GM18907 (cell line): Measurements from ENCODE around the gene CGB2.
"Not testable (repeated sequence)": the region's sequence is repeated elsewhere in the genome, so short reads cannot be mapped to it uniquely, and the experiment has no call there.

ENCODE experiments used
- ATAC-seq: cut with Tn5 transposase; IDR thresholded peaks from one replicate; pipeline ENCODE4 v1.9.1; 2021; ENCODE audit warnings: mild to moderate bottlenecking, moderate library complexity; ENCODE audit not compliant: unreplicated experiment

The CGB2 gene

DNA sequence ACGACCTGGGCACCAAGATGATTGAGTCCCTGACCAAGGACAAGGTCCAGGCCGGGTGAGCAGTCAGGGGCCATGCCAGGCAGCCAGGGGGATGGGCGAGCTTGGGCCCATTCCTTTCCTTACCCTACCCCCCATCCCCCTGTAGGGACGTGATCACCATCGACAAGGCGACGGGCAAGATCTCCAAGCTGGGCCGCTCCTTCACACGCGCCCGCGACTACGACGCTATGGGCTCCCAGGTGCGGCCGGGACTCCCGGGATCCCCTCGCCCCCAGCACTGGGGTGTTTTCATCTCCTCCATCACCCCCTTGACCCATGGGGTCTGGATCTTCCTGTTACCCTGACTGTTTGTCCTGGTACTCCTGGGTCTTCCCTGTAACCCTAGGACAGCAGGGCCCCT is 21.9 kb upstream of the CGB2 start:
- no peak for ATAC-seq

GRCh38 chr19:49010453-49010852 is 21.2 kb upstream of the CGB2 start:
- no peak for ATAC-seq

GRCh38 chr19:49011194-49011593 is 20.5 kb upstream of the CGB2 start:
- no peak for ATAC-seq

- ATAC-seq: no peak
These were observed 17.4 kb upstream of the CGB2 start for GRCh38 chr19:49014123-49014869.

DNA sequence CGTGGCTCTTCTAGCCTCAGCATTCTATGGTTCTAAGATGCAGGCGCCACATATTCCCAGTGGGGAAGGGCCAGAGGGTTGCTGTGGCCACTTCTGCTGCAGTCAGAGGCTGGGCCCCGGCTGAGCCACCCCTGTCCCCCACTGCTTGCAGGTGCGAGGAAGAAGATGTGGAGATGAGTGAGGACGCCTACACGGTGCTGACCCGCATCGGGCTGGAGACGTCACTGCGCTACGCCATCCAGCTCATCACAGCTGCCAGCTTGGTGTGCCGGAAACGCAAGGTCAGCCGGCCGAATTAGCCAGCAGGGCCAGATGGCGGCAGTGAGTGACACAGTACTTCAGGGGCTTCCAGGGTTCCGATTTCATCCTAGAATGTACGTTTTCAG is 16.8 kb upstream of the CGB2 start:
- no peak for ATAC-seq

DNA sequence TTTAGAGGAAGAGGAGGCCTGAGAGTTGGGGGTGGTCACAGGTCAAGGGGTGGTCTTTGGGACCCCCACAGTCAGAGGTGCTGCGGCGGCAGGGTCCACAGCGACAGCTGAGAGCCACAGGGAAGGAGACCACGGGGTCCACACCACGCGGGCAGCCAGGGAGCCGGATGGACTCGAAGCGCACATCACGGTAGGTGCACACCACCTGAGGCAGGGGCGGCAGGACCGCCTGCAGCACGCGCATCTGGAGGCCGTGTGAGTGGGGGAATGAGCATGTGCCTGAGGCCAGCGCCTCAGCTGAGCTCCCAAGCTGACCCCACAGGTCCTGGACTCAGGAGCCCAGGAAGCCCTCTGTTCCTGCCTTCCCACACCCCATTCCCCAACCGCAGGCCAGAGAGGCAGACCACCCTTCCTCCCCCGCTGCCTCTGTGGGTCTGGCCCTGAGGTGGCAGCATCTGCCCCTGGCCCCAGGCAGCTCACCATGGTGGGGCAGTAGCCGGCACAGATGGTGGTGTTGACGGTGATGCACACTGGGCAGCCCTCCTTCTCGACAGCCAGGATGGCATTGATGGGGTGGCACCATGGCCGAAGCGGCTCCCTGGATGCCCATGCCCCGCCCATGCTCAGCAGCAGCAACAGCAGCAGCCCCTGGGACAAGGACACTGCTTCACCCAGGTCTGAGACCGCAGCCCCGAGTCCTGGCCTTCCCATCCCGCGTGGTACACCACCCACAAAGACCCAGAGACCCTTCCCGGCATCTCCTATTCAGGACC is 15.4 kb upstream of the CGB2 start:
- ATAC-seq: no peak

DNA sequence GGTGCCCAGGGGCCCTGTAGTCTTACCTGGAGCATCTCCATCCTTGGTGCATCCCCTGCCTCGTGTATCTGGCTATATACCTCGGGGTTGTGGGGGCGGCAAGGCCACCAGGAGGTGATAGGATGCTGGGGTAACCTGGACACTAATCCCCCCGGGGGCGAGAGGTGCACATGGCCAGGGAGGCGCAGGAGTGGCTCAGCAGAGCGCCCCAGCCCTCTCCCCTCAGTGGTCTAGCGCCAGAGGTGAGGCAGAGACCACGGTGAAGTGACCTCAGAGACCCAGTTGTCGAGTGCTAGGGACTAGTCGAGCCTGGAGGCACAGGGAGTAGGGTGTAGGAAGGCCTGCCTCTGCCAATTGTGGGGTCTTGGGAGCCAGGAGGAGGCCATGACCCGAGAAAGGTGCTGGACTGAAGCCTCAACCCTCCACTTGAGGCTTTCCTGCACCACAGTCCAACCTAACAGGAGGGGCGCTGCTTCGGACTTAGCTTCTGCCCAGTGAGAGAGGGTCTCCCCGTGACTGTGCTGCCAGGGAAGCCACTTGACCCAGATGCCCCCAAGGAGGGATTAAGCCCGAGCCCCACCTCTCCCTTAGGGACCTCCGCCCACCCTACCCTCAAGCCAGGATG is 14.5 kb upstream of the CGB2 start, which contains the start of gene LHB:
LHB (minus strand) TSS at position 51 of the 625 bp plus-strand sequence; CDS start at position 41, 10 bp downstream.
- ATAC-seq: no peak

DNA sequence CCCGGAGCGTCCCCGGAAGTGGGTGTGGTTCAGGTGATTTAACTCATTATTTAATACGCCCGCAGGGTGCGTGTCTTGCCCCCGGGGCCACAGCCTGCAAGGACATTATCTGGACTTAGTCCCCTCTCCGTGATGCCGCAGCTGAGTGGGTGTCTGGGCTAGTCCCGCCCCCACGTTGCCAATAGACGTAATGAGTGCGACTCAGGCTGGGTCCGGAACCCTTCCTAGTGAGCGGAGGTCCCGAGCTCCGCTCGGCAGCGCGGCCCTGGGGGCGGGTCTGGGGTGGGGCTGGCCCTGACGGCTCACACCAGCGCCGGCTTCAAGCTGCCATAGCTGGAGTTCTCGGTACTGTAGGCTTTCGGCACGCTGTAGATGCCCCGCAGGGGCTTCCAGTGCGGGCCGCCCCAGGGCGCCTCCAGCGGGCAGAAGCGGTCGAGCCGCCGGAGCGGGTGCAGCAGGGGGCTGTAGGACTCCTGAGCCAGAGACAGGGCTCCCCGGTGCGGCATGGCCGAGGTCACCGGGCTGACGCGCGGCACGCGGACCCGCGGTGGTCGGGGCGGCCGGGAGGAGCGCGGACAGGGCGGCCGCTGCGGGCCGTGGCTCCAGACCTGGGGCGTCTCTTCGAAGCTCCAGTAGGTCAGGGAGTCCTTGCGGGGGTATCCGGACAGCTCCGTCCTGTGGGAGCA is 13.9 kb upstream of the CGB2 start:
- no peak for ATAC-seq

DNA sequence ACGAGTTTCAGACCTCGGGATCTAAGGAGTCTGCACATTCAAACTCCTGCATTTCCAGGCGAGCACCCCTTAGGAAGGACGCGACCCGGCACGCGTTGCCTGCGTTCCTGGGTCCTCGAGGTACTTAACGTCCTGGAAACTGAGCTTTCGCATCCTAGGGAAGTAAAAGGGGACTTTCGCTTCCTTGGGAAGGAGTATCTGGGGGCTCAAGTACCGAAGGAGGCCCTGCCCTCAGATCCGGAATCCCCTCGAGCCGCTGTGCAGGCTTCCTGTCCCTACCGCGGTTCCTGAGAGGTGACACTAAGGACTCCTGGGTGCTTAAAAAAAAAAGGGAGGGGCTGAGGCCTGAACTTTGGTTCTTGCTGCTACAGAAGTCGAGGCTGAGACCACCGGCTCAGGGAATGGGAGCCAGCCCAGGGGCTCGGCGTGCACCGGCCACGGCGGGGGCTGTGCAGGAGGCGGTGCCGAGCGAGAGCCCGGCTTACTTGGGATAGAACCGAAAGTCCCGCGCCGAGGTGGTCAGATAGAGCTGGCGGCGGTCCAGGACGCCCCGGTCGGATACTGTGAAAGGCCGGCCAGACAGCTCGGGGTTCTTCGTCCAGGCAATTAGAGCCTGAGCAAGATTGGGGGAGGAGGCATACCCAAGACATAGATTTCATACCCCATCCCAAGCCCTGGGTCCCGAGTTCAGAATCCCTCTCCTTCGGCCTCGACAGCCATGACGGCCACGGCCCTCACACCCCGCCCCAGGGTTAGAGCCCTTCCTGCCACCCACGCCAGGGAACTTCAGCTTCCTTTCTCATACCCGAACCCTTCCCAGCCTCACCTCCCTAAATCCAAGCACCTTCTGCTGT is 13.1 kb upstream of the CGB2 start:
- ATAC-seq: not testable (repeated sequence)

- ATAC-seq: no peak
These were observed 12.3 kb upstream of the CGB2 start for GRCh38 chr19:49019242-49019932.

DNA sequence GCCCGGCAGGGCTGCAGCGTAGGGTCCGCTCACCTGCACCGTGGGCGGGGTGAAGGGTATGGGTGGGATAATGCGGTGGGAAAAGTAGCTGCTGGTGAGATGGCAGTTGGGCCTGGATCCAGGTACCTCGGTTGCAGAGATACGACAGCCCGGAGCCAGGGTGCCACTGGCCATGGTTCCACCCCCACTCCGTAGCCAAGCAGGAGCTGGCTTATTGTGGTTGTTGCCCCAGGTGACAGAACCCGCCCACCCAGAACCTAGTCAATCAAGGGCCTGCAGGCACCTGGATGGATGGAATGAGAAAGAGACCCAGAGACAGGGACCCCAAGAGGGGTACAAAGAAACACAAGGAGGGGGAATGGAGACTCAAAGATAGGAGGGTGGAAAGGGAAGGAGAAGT is 11.3 kb upstream of the CGB2 start:
- no peak for ATAC-seq

- no peak for ATAC-seq
These were observed 10.5 kb upstream of the CGB2 start for GRCh38 chr19:49020931-49021895.

- no peak for ATAC-seq
These were observed 9.6 kb upstream of the CGB2 start for GRCh38 chr19:49022116-49022515.

DNA sequence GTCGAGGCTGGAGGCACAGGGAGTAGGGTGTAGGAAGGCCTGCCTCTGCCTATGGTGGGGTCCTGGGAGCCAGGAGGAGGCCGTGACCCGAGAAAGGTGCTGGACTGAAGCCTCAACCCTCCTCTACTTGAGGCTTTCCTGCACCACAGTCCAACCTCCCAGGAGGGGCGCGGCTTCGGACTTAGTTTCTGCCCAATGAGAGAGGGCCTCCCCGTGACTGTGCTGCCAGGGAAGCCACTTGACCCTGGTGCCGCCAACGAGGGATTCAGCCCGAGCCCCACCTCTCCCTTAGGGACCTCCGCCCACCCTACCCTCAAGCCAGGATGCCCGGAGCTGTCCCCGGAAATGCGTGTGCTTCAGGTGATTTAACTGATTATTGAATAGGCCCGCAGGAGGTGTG is 7.5 kb upstream of the CGB2 start, which contains the start of gene CGB3:
CGB3 (minus strand) TSS at position 101 of the 400 bp plus-strand sequence. CDS start 362 bp downstream, outside the sequence.
- ATAC-seq: not testable (repeated sequence)

- not testable (repeated sequence) for ATAC-seq
These were observed 6.6 kb upstream of the CGB2 start for GRCh38 chr19:49025088-49025487.

GRCh38 chr19:49025599-49025998 is 6.1 kb upstream of the CGB2 start:
- ATAC-seq: not testable (repeated sequence)

DNA sequence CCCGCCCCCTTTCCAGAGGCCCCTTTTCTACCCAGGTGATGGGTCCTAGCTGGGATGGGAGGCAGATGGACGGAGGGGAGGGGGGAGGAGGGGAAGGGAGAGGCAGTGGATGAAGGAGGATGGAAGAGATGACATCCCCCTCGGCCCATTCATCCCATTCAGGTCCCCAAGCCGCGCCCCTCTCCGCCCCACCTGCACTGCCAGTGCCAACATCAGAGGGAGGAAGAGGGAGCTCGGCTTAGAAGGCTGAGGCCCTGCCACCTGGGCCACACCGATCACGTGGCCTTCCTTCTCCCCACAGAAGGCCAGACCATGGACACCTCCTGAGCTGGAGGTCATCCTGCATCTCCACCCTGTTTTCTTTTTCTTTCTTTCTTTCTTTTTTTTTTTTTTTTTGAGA is 3.0 kb upstream of the CGB2 start:
- not testable (repeated sequence) for ATAC-seq

DNA sequence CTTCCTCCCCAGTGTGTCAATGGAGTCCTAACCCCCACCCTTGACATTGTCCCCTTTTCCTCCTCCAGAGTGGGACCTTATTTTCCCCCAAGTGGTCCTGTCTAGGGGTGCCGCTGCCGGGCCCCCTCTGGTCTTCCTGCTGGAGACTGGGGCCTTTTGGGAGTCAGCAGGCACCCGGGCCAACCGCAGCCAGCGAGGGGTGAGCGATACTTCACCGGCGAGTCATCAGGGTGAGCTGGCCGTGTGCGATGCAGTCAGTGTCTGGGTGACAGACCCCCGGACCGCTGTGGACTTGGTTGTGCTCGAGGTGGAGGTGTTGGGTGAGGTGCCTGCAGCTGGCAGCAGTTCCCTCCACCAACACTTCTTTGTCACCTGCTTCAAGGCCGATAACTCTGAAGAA is 1.9 kb upstream of the CGB2 start:
- not testable (repeated sequence) for ATAC-seq
